OCI-LY1 (cell line): Measurements from ENCODE around the gene FTSJ3.

Experiments
- CTCF ChIP-seq: fragments of 200-600 bp; sonication (generic), shearing (Covaris generic); IDR thresholded peaks from 2 replicates; pipeline ENCODE4 v1.5.1; 2017; ENCODE audit warnings: mild to moderate bottlenecking, antibody characterized with exemption, low read length, moderate library complexity, mixed read lengths
- EZH2 ChIP-seq: fragments of 200-600 bp; sonication (generic), shearing (Covaris generic); IDR thresholded peaks from 2 replicates; pipeline ENCODE4 v1.8.0; 2017; ENCODE audit warnings: borderline replicate concordance, mixed run types, mild to moderate bottlenecking, antibody characterized with exemption, low read length, moderate library complexity, mixed read lengths

- TF ChIP-seq CTCF (no peak), EZH2 (no peak)
Measured at GRCh38 chr17:63786971-63787711, 40.3 kb downstream of the FTSJ3 start.
